Measurements from ENCODE around the gene GAS7.

GRCh38 chr17:10010752-10011151 is 187.7 kb downstream of the GAS7 start:
- TF ChIP-seq, protein P1, sequence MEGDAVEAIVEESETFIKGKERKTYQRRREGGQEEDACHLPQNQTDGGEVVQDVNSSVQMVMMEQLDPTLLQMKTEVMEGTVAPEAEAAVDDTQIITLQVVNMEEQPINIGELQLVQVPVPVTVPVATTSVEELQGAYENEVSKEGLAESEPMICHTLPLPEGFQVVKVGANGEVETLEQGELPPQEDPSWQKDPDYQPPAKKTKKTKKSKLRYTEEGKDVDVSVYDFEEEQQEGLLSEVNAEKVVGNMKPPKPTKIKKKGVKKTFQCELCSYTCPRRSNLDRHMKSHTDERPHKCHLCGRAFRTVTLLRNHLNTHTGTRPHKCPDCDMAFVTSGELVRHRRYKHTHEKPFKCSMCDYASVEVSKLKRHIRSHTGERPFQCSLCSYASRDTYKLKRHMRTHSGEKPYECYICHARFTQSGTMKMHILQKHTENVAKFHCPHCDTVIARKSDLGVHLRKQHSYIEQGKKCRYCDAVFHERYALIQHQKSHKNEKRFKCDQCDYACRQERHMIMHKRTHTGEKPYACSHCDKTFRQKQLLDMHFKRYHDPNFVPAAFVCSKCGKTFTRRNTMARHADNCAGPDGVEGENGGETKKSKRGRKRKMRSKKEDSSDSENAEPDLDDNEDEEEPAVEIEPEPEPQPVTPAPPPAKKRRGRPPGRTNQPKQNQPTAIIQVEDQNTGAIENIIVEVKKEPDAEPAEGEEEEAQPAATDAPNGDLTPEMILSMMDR (IDR thresholded peaks at IDR 0.05 in 2 of 3, conservative IDR thresholded peaks at IDR 0.05 in 1 of 3; ENCODE audit: control insufficient read depth in 2 of 3, extremely low read depth in 1 of 3, insufficient read depth in 1 of 3, low read depth in 3 of 3, low read length in 3 of 3), result no peak
- TF ChIP-seq PRDM15 (CRISPR knock-in tag; IDR thresholded peaks at IDR 0.05) (no peak), SMC3 (IDR thresholded peaks at IDR 0.05; ENCODE audit: borderline replicate concordance, low read length) (no peak), FOXK2 (IDR thresholded peaks at IDR 0.05) (no peak), KAT2A (conservative IDR thresholded peaks at IDR 0.05; ENCODE audit: control insufficient read depth, low read depth, low read length) (no peak), EP300 (IDR thresholded peaks at IDR 0.05; ENCODE audit: borderline replicate concordance in 1 of 2, control insufficient read depth in 1 of 2, low read depth in 2 of 2, low read length in 2 of 2) (no peak)
- TF ChIP-seq, protein P2, sequence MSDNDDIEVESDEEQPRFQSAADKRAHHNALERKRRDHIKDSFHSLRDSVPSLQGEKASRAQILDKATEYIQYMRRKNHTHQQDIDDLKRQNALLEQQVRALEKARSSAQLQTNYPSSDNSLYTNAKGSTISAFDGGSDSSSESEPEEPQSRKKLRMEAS (IDR thresholded peaks at IDR 0.05; ENCODE audit: low read depth, low read length), result no peak
